GM10266 (cell line): ENCODE data around the gene BAZ1A.
A peak's percentile ranks its signal among the peaks of the same experiment; 100 is the strongest.

Experiments
- DNase-seq: peaks from one replicate; pipeline ENCODE4 v3.0.0; 2012; ENCODE audit errors: extremely low spot score
- CTCF ChIP-seq: IDR thresholded peaks from 2 replicates; pipeline ENCODE4 v1.5.1; 2012; ENCODE audit warnings: mild to moderate bottlenecking, low read depth; ENCODE audit not compliant: control insufficient read depth, insufficient read depth; ENCODE audit errors: missing control alignments

BAZ1A gene

DNA sequence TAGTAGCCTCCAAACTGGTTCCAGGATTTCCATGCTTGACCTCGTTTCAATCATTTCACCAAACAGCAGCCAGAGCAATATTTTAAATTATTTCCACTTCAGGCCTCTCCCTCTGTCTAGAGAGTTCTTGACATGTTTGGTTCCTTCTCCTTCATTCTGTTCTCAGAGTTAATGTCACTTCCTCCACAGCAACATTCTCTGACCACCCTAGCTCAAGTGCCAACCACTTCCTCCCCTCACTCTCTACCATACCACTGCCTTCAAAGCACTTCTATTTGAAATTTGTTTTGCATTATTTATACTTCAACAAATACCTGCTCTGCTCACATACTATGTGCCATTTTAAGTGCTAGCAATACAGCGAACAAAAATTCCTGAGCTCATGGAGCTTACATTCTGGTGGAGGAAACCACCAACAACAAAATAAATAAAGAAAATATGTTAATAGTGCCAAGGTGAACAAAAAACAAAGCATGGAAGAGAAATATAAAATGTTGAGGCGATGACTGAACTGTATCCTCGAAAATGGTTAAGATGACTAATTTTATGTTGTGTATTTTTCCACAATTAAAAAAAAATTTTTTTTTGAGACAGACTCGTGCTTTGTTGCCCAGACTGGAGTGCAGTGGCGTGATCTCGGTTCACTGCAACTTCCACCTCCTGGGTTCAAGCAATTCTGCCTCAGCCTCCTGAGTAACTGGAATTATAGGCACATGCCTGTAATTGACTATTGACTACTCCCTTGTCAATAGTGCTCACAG is 17.3 kb downstream of the BAZ1A start:
- DNase-seq, result no peak
- no peak for TF ChIP-seq CTCF

DNA sequence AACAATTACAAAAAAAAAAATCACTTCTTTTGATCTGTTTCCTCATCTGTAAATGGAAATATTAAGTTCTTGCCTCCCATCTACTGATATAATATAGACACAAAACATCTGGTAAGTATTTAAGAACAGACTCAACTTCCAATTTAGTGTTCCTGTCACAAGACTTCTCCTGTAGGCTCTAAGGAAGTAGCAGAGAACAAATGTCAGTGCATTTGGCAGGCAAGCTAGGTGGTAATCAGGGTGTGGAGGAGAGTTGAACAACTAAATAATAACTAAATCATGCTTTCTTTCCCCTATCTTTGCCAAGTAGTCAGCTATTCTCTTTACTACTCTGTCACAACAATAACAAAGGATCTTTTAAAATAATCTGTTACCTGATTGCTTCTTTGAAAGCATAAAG is 22.1 kb downstream of the BAZ1A start:
- no peak for DNase-seq
- no peak for TF ChIP-seq CTCF

DNA sequence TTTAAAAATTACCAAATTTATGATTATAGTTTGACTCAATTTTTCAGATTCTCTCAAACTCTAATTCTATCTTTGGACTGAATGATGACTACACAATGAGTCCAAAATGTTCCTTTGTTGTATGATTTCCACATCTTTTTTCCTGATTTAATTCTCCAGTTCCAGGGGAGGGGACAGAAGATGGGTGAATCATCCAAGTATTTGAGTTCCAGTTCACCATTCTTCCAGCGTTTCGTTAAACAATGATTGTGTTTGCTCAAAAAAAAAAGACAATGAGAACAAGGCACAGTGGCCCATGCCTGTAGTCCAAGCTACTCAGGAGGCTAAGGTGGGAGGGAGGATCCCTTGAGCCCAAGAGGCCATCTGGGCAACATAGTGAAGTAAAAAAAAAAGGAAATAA is 23.8 kb downstream of the BAZ1A start:
- no peak for DNase-seq
- no peak for TF ChIP-seq CTCF

DNA sequence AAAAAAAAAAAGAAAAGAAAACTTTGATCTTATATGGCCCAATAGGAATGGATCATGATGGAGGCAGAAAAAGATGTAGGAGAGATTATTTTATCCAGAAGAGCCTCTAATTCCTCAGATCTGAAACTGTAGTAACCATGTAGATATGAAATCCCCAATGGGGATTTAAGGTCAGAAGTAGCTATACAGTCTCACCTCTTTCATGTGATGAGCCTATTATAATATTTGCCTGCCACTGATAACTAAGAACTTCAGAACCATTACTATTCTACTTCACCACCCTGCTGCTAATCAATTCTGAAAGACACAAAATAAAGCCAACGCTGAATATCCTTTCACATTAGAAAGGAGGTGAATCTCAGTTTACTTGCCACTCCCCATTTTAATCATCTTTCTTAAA is 29.3 kb downstream of the BAZ1A start:
- DNase-seq, result no peak
- no peak for TF ChIP-seq CTCF

DNA sequence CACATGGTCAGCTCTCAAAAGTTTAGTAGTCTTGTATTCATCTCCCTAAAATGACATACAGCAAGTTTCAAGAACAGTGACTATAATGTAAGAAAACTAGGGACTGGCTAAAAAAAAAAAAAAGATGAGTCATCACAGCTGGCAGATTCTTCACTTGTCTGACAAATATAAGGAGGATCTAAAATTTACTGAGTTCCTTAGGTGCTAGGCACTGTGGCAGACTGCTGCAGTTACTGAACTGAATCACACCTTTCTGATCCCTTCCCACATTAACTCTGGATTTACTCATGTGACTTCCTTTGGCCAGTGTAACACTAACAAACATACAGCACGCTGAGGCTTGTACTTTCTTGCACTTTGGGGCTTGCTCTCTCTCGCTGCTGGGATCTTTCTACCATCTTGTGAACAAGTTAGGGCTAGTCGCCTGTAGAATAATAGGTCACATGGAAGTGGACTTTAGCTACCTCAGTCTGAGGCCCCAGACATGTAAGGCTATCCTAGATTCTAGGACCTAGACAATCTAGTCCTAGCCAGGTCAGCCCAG is 32.1 kb downstream of the BAZ1A start:
- no peak for TF ChIP-seq CTCF
- peak; percentile 13 for DNase-seq

DNA sequence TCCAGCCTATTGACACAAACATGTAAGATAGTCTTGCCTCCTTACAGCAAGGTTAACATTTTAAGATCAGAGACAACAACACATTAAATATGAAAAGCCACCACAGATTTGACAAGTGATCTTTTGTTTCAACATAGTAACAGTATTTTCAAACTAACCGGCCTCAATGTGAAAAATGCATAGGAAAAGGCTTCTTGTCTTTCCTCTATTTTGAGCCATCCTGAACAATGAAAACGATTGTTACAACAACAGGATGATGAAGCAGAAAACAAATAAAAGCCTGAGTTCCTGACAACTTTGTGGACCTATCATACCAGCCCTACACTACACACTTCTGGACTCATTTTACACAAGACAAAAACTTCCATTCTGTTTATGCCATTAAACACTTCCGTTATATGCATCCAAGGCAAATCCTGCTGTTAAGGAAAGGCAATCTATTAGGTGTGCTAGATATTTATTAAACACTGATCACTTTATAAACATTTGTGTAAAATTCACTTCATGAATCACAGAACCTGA is 37.3 kb downstream of the BAZ1A start:
- no peak for DNase-seq
- no peak for TF ChIP-seq CTCF

GRCh38 chr14:34835312-34835711 is 39.8 kb downstream of the BAZ1A start:
- no peak for TF ChIP-seq CTCF
- no peak for DNase-seq
